Kidney (tissue), 14 donors: ENCODE results near the gene WASF2. TPM values are rescaled to one million over a fixed set of nuclear protein-coding genes. Genes with fewer than 3 reads are reported as not detected.

Source experiments
- DNase-seq, 5 donors: peaks; one replicate each; pipeline ENCODE4 v3.0.0-alpha.2; 2013 to 2020
- FAIRE-seq: peaks from 2 replicates; lab custom pipeline; 2012; peaks lifted over from hg19 to GRCh38; lab: Jason Lieb, UNC
- H3K27ac ChIP-seq, 2 donors: one replicate each; pipeline ENCODE4 v1.7.0; 2013; ENCODE audit warnings: low read depth in 2 of 2, low read length in 2 of 2, inconsistent platforms in 1 of 2
- H3K27me3 ChIP-seq: one replicate; pipeline ENCODE4 v1.7.1; 2013; ENCODE audit warnings: low read length, inconsistent platforms; ENCODE audit not compliant: control insufficient read depth, insufficient read depth
- H3K36me3 ChIP-seq, 3 donors: one replicate each; pipeline versions ENCODE4 v1.7.0 to v1.7.1; 2013; ENCODE audit warnings: low read length in 3 of 3, control low read depth in 1 of 3, inconsistent platforms in 1 of 3; ENCODE audit not compliant: insufficient read depth in 3 of 3, control insufficient read depth in 2 of 3
- H3K4me1 ChIP-seq, 3 donors: one replicate each; pipeline versions ENCODE4 v1.7.0 to v1.7.1; 2013; ENCODE audit warnings: low read length in 3 of 3, inconsistent platforms in 1 of 3, low read depth in 1 of 3; ENCODE audit not compliant: control insufficient read depth in 2 of 3, insufficient read depth in 2 of 3
- H3K4me3 ChIP-seq, 3 donors: one replicate each; pipeline versions ENCODE4 v1.7.0 to v1.8.1; 2013; ENCODE audit warnings: low read length in 3 of 3, control low read depth in 1 of 3, inconsistent platforms in 1 of 3
- H3K9ac ChIP-seq, 3 donors: one replicate each; pipeline versions ENCODE4 v1.7.0 to v1.7.1; 2013; ENCODE audit warnings: low read length in 3 of 3, control low read depth in 1 of 3, inconsistent platforms in 1 of 3
- H3K9me3 ChIP-seq, 3 donors: one replicate each; pipeline versions ENCODE4 v1.7.0 to v1.7.1; 2013; ENCODE audit warnings: low read length in 3 of 3, control low read depth in 1 of 3, inconsistent platforms in 1 of 3; ENCODE audit not compliant: control insufficient read depth in 2 of 3, insufficient read depth in 1 of 3
- CTCF ChIP-seq: IDR thresholded peaks from 3 replicates; pipeline ENCODE4 v1.5.1; 2012; ENCODE audit warnings: mild to moderate bottlenecking, moderate library complexity, borderline replicate concordance; ENCODE audit not compliant: insufficient read depth; ENCODE audit errors: extremely low read depth
- intact Hi-C: fragments of 100-400 bp; cut with DNase I; formaldehyde crosslinking; loops from one replicate; pipeline ENCODE4 v1.11.1; 2022
- polyA plus RNA-seq: library from polyadenylated mRNA; stranded (reverse); fragments of 350-450 nt; fragmentation: Illumina TruSeq; extraction: RNeasy Lipid Tissue Mini Kit (QIAGEN cat#74804); gene quantifications from one replicate; pipeline ENCODE4 v1.2.3, GENCODE V29; 2014; ENCODE audit warnings: low read depth, low replicate concordance; ENCODE audit not compliant: insufficient read depth
- total RNA-seq: library from RNA; stranded (reverse); fragmentation: NEBNext Ultra II Directional; extraction: Animal tissue kit (Norgen Biotek cat#: 25700); gene quantifications from one replicate; pipeline ENCODE4 v1.2.1, GENCODE V29; 2021
- donor health status: control.
- donor health status: control.
- donor health status: control.
- donor health status: control.
- donor health status: control.
- donor health status: DM: yes; HTN: yes; CAD: no.
- donor health status: Normal renal cell carcinoma (clear cell type).

WASF2 gene
- total and polyA plus RNA-seq, 2 donors from 2014 or later: 23.9 to 159 TPM

- Histone ChIP-seq H3K4me3 (no peak overlapping the region), H3K27ac (peak overlapping the region; percentile 53 to 89), H3K9ac (no peak overlapping the region), H3K9me3 (no peaks in the 10 kb centered on the region), H3K36me3 (no peaks in the 10 kb centered on the region), H3K4me1 (peaks cover 0 to 9% (median 7%) of the 10 kb centered on the region in 3 donors), H3K27me3 (no peaks in the 10 kb centered on the region)
- intact Hi-C loops: no loop called here
- no peak for TF ChIP-seq CTCF
- FAIRE-seq (no peak), DNase-seq (peak in 1 of 5 donors; percentile 50)
Observed at GRCh38 chr1:27491748-27492700, 2.1 kb upstream of the WASF2 start.

GRCh38 chr1:27489501-27489972, 430 bp downstream of the WASF2 start:
- DNase-seq (peak in 3 of 5 donors; percentile 44 to 71 (median 69)), FAIRE-seq (no peak)
- H3K4me1 ChIP-seq: peaks cover 0 to 8% (median 7%) of the 10 kb centered on the region in 3 donors
- peak overlapping the region; percentile 99 for H3K4me3 ChIP-seq
- peak overlapping the region; percentile 96 to 98 (median 97) for H3K9ac ChIP-seq
- no peak for TF ChIP-seq CTCF
- H3K36me3 ChIP-seq: no peaks in the 10 kb centered on the region
- intact Hi-C loops: no loop called here
- peak overlapping the region; percentile 97 to 98 for H3K27ac ChIP-seq
- no peaks in the 10 kb centered on the region for H3K27me3 ChIP-seq
- H3K9me3 ChIP-seq: no peaks in the 10 kb centered on the region

- peaks cover 0 to 3% (median 0%) of the 10 kb centered on the region in 3 donors for H3K36me3 ChIP-seq
- H3K4me1 ChIP-seq: peaks cover 0 to 13% (median 12%) of the 10 kb centered on the region in 3 donors
- no peaks in the 10 kb centered on the region for H3K9me3 ChIP-seq
- peak overlapping the region; percentile 69 to 98 (median 96) for H3K9ac ChIP-seq
- TF ChIP-seq CTCF: no peak
- peak overlapping the region; percentile 97 to 98 for H3K27ac ChIP-seq
- DNase-seq: peak in 2 of 5 donors; percentile 57 to 66
- peak overlapping the region; percentile 99 for H3K4me3 ChIP-seq
- intact Hi-C loops: no loop called here
- no peak for FAIRE-seq
- no peaks in the 10 kb centered on the region for H3K27me3 ChIP-seq
Observed at GRCh38 chr1:27487966-27488884, 1.7 kb downstream of the WASF2 start.
